ENCODE measurements around the gene RFNG.
A peak's percentile ranks its signal among the peaks of the same experiment; 100 is the strongest.

The RFNG gene

DNA sequence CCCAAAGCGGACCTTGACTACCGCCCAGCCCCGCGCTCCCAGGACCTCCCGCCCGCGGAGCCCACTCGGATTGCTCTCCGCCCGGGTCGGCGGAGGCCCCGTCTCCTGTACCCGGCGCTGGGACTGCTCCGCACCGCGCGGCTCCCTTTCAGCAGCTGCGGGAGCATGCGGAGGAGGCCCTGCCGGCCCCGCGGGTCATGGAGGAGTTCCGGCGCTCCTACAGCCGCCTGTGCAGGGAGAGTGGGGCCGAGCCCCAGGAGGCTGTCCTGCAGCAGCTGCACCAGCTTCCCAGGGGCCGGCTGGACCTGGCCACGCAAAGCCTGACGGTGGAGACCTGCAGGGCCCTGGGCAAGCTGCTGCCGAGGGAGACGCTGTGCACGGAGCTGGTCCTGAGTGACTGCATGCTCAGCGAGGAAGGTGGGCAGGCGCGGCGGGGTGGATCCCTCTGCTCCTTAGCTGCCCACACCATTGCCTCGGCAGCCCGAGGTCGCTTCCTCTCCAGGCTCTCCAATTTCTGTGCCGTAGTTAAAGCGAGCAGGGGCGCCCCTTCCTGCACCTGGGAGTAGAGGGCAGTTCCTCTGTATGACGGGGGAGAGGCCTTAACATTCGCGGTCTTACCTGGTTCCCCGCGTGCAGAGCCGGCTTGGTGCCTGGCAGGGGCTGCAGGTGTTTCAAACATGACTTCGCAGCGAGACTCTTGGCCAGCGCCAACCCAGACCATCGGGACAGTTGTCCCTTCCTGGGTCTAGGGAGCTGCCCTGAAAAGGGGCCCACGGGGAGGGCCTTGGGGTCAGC, 28.0 kb downstream of the RFNG start:
- Mint-ChIP-seq H3K4me3 (peak overlapping the region; percentile 88), H3K27me3 (no peaks in the 10 kb centered on the region), H3K36me3 (ENCODE audit: low read depth) (peaks cover 1% of the 10 kb centered on the region), H3K4me1 (peaks cover 13% of the 10 kb centered on the region), H3K27ac (no peak overlapping the region), H3K9me3 (no peaks in the 10 kb centered on the region)
- ATAC-seq (no peak), DNase-seq (peak; percentile 28)

DNA sequence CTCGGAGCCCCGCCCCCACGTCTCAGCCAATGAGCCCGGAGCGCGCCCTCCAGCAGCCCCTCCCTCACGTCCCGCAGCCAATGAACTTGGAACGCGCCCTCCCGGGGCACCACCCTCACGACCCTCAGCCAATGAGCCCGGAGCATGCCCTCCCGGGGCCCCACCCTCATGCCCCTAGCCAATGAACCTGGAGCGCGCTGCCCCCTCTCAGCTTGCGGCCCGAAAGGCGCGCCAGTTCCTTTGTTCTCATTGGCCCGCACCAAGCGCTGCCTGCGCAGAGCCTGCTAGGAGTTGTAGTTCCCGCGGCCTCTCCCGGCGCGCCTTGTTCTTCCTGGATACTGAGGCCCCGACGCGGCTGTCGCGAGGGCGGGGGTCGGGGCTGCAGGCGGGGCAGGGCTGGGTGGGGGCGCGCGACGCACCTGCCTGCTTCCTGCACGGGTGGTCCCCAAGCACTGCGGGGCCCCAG, 28.6 kb downstream of the RFNG start, which contains the start of gene LRRC45:
LRRC45 (plus strand) TSS at position 325 of the 466 bp plus-strand sequence. CDS start 339 bp downstream, outside the sequence.
- Mint-ChIP-seq H3K27me3 (no peaks in the 10 kb centered on the region), H3K27ac (peak within 1 kb of the TSS; percentile 78), H3K4me3 (peak within 1 kb of the TSS; percentile 88), H3K4me1 (peaks cover 13% of the 10 kb centered on the region), H3K9me3 (no peaks in the 10 kb centered on the region), H3K36me3 (ENCODE audit: low read depth) (peaks cover 4% of the 10 kb centered on the region)
- ATAC-seq (peak; percentile 94), DNase-seq (peak; percentile 100)

DNA sequence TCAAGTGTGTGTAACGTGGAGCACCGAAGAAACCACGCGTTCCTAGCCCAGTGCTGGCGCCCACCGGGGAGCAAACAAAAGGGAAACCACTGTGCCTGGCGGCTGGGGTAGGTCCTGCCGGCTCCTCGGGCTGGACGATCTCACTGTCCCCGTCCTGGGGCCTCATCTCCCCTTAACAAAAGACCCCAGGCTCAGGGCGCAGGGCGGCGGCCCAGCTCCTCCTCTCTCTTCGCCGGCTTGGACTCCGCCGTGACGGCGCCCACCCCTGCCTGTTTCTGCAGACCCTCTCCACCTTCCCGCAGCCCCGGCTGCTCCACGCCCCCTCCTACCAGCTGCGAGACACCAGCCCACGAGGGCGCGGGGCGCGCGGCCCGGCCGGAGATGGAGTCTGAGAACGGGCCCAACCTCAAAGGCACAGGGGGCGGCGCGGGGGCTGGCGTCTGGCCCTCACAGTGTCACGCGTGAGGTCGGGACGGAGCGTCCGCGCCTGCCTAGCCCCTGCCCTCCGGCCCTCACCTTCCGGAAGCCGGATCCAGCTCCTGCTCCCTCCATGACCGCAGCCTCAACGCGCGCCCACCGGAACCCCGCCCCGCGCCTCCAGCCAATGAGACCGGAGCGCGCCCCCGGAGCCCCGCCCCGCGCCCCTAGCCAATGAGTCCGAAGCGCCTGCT, 29.2 kb downstream of the RFNG start, which contains the start of gene CENPX:
CENPX (minus strand) TSS at position 569 of the 671 bp plus-strand sequence; CDS start at position 552, 17 bp downstream.
- Mint-ChIP-seq H3K4me1 (peaks cover 13% of the 10 kb centered on the region), H3K4me3 (peak within 1 kb of the TSS; percentile 88), H3K27me3 (no peaks in the 10 kb centered on the region), H3K36me3 (ENCODE audit: low read depth) (peaks cover 4% of the 10 kb centered on the region), H3K9me3 (no peaks in the 10 kb centered on the region), H3K27ac (peak within 1 kb of the TSS; percentile 78)
- DNase-seq: no peak
- no peak for ATAC-seq

- ATAC-seq: no peak
- no peaks in the 10 kb centered on the region for H3K27me3 Mint-ChIP-seq
Measured at GRCh38 chr17:82021900-82022309, 29.7 kb downstream of the RFNG start.

DNA sequence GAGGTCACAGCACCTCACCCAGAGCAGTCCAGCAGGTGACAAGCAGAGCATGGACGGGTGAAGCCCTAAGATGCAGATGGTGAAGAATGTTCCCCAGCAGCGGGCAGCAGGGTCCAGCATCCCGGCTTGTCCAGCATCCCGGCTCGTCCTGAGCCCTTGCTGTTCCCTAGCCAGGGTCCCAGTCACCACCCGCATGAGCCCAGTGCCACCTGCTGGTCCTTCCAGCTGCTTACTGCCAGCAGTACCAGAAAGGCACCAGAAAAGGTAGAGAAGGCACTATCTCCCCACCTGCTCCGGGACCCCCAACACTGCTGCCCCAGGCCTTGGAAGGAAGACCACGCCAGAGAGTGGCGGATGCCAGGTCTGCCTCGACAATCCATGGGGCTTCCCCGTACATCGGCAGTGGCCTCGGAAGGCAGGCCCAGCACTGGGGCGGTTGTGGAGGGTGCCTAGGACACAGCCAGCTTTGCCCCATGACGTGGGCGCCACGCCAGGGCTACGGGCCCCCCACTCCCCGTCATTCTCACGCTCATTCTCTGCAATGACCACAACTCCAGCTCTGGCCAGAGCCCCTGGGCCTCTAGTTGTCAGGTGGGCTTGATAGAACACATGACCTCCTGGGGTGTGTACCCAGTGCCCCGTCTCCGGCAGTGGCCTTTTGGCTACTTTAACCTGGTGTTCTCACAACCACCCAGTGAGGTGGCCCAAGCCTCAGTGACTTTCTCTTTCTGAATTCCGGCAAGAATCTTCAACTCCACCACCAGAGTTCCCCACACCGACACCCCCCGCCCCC, 30.3 kb downstream of the RFNG start:
- no peak for ATAC-seq
- peak overlapping the region; percentile 88 for H3K4me3 Mint-ChIP-seq
- peaks cover 13% of the 10 kb centered on the region for H3K4me1 Mint-ChIP-seq
- DNase-seq: peak; percentile 61
- peaks cover 4% of the 10 kb centered on the region for H3K36me3 Mint-ChIP-seq (ENCODE audit: low read depth)
- no peaks in the 10 kb centered on the region for H3K27me3 Mint-ChIP-seq
- H3K9me3 Mint-ChIP-seq: no peaks in the 10 kb centered on the region
- peak overlapping the region; percentile 78 for H3K27ac Mint-ChIP-seq

More at GRCh38 chr17:82021900-82022309, 29.7 kb downstream of the RFNG start:
- H3K36me3 Mint-ChIP-seq (ENCODE audit: low read depth): peaks cover 4% of the 10 kb centered on the region
- peak overlapping the region; percentile 88 for H3K4me3 Mint-ChIP-seq
- peak overlapping the region; percentile 78 for H3K27ac Mint-ChIP-seq
- no peaks in the 10 kb centered on the region for H3K9me3 Mint-ChIP-seq
- peaks cover 13% of the 10 kb centered on the region for H3K4me1 Mint-ChIP-seq
- no peak for DNase-seq

DNA sequence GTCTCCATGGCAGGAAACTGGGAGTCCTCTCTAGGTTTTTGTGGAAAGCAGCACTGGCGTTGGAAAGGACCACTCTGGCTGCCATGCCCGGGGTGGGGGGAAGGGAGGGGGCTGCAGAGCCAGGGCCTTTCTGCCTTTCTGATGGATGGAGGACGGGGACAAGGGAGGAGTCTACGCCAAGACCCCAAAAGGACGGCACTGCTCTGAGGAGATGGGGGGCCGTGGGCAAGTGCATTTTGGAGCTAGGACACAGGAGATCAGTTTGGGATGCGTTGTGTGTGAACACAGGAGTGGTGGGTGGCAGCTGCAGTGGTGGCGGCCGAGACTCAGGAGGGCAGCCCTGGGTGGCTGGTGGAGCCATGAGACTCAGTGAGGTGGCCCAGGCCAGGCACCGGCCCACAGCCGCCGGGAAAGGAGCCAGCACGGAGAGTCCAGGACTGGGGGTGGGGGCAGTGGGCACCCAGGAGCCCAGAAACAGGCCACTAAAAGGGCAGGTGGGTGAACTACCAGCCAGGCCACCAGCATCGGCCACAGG, 31.0 kb downstream of the RFNG start:
- Mint-ChIP-seq H3K36me3 (ENCODE audit: low read depth) (peaks cover 4% of the 10 kb centered on the region), H3K4me1 (peaks cover 13% of the 10 kb centered on the region), H3K9me3 (no peaks in the 10 kb centered on the region), H3K27me3 (no peaks in the 10 kb centered on the region), H3K27ac (no peak overlapping the region), H3K4me3 (peak overlapping the region; percentile 52)
- no peak for ATAC-seq
- no peak for DNase-seq

- H3K36me3 Mint-ChIP-seq (ENCODE audit: low read depth): peaks cover 4% of the 10 kb centered on the region
- ATAC-seq: no peak
- H3K9me3 Mint-ChIP-seq: no peaks in the 10 kb centered on the region
- DNase-seq: peak; percentile 86
- no peaks in the 10 kb centered on the region for H3K27me3 Mint-ChIP-seq
- H3K4me3 Mint-ChIP-seq: no peak overlapping the region
- H3K4me1 Mint-ChIP-seq: peaks cover 13% of the 10 kb centered on the region
- no peak overlapping the region for H3K27ac Mint-ChIP-seq
Measured at GRCh38 chr17:82019690-82020571, 31.7 kb downstream of the RFNG start.

DNA sequence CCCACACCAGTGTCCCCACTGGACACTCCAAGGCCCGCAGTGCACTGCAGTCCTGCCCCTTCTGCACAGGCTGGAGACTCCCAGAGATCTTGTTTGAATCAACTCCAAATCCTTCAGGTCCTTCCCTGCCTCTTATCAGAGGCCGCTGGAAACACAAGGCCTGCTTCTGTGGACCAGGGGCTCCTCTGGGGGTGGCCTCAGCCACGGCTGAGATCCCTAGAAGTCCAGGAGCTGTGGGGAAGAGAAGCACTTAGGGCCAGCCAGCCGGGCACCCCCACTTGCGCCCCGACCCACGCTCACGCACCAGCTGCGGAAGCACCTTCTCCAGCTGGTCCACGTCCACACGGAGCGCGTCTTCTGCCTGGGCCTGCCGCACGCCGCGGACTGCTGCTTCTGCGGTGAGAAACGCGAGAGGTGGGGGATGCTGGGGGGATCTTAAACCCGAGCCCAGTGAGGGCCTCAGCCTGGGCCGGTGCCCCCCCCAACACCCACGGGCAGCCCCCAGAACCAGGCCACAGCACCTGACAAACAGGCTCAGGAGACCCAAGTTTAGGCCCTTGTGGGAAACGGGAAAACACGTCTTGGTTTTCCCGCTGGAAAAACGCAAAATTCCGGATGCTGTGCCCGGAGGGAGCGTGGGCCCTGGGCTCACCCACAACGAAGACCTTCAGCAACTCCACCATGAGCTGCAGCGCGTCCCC, 32.5 kb downstream of the RFNG start:
- Mint-ChIP-seq H3K4me1 (peaks cover 12% of the 10 kb centered on the region), H3K9me3 (no peaks in the 10 kb centered on the region), H3K27ac (no peak overlapping the region), H3K36me3 (ENCODE audit: low read depth) (peaks cover 4% of the 10 kb centered on the region), H3K27me3 (no peaks in the 10 kb centered on the region), H3K4me3 (no peak overlapping the region)
- no peak for ATAC-seq
- no peak for DNase-seq

DNA sequence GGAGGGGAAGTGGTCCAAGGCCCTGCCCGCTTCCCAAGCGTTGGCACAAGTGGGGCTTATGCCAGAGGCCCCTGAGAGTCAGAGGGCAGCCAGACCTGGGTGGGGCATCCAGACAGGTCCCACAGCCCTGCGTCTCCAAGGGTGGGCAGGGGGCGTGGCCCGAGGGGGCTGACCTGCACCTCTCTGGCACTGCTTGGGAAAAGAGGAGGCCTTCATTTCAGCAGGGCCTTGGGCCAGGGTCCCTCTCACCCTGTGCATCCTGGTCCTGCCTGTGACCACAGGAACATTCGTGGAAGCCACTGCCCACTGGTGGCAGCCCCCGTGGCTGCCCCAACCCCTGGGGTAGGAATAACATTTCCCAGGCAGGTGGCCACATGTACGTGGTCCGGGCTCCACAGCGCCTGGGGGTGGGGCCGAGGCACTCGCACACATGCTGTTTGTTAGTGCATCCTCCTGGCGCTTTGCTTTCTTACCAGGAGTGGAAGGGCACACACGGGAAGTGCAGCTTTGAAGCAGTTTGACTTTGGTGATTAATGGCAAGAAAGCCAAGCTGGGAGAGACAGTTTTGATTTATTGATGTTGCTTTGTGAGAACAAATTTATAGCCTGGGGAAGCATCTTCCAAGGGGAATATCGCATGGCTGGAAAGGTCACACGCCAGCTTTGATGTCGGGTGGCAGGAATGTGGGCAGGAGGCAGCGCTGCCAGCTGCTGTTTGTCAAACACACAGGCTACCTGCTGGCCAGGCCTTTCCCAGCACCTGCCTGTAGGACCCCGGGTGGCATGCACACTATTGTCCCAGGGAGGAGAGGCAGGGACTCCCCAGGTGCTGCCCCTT, 33.2 kb downstream of the RFNG start:
- Mint-ChIP-seq H3K27me3 (no peaks in the 10 kb centered on the region), H3K9me3 (no peaks in the 10 kb centered on the region), H3K27ac (no peak overlapping the region), H3K36me3 (ENCODE audit: low read depth) (peaks cover 4% of the 10 kb centered on the region), H3K4me1 (peaks cover 7% of the 10 kb centered on the region), H3K4me3 (no peak overlapping the region)
- DNase-seq (no peak), ATAC-seq (no peak)

- no peak overlapping the region for H3K27ac Mint-ChIP-seq
- no peak overlapping the region for H3K4me3 Mint-ChIP-seq
- no peaks in the 10 kb centered on the region for H3K27me3 Mint-ChIP-seq
- H3K9me3 Mint-ChIP-seq: no peaks in the 10 kb centered on the region
- H3K4me1 Mint-ChIP-seq: peaks cover 7% of the 10 kb centered on the region
- ATAC-seq (no peak), DNase-seq (no peak)
- H3K36me3 Mint-ChIP-seq (ENCODE audit: low read depth): peaks cover 4% of the 10 kb centered on the region
Measured at GRCh38 chr17:82017612-82018151, 33.9 kb downstream of the RFNG start.

GRCh38 chr17:82016875-82017459, 34.6 kb downstream of the RFNG start:
- Mint-ChIP-seq H3K4me3 (no peak overlapping the region), H3K4me1 (peaks cover 7% of the 10 kb centered on the region), H3K36me3 (ENCODE audit: low read depth) (peaks cover 4% of the 10 kb centered on the region), H3K9me3 (no peaks in the 10 kb centered on the region), H3K27ac (no peak overlapping the region), H3K27me3 (no peaks in the 10 kb centered on the region)
- ATAC-seq (no peak), DNase-seq (no peak)
